ENCODE results near the gene CFAP300.

DNA sequence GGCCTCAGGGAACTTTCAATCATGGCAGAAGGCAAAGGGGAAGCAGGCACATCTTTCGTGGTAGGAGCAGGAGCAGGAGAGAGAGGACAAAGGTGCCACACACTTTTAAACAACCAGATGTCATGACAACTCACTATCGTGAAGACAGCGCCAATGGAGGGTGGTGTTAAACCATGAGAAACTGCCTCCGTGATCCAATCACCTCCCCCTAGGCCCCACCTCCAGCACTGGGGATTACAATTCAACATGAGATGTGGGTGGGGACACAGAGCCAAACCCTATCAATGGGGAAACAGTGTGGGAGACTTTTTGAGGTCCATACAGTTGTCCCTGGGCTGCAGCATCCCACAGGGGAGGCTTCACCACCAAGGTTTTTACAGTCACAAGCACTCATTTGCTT lies 41.9 kb upstream of the CFAP300 start:
- TF ChIP-seq, protein P1, sequence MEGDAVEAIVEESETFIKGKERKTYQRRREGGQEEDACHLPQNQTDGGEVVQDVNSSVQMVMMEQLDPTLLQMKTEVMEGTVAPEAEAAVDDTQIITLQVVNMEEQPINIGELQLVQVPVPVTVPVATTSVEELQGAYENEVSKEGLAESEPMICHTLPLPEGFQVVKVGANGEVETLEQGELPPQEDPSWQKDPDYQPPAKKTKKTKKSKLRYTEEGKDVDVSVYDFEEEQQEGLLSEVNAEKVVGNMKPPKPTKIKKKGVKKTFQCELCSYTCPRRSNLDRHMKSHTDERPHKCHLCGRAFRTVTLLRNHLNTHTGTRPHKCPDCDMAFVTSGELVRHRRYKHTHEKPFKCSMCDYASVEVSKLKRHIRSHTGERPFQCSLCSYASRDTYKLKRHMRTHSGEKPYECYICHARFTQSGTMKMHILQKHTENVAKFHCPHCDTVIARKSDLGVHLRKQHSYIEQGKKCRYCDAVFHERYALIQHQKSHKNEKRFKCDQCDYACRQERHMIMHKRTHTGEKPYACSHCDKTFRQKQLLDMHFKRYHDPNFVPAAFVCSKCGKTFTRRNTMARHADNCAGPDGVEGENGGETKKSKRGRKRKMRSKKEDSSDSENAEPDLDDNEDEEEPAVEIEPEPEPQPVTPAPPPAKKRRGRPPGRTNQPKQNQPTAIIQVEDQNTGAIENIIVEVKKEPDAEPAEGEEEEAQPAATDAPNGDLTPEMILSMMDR (conservative IDR thresholded peaks at IDR 0.05; ENCODE audit: low read depth, low read length) = no peak
- no peak for TF ChIP-seq EZH2 (IDR thresholded peaks at IDR 0.05; ENCODE audit: low read length, unreplicated experiment)

Measured in PC-3 (cell line).